HepG2 (cell line): ENCODE measurements around the gene SYNGR4. TPM values are rescaled to one million over a fixed set of nuclear protein-coding genes. Genes with fewer than 3 reads are reported as not detected.

Source experiments
- AKAP8 ChIP-seq: sonication (generic); formaldehyde crosslinking; IDR thresholded peaks from 2 replicates; pipeline ENCODE4 v1.5.1; 2020; ENCODE audit warnings: mild to moderate bottlenecking, missing genetic modification reagents
- ARNT ChIP-seq: fragments of 450-650 bp; IDR thresholded peaks from 2 replicates; pipeline ENCODE4 v1.6.1; 2017
- ARNT2 ChIP-seq: sonication (generic); formaldehyde crosslinking; IDR thresholded peaks from 2 replicates; pipeline ENCODE4 v1.8.0; 2022; ENCODE audit warnings: mild to moderate bottlenecking, low read depth, missing genetic modification reagents, moderate library complexity
- ATF1 ChIP-seq: IDR thresholded peaks from 2 replicates; pipeline ENCODE4 v1.6.1; 2016; ENCODE audit warnings: mild to moderate bottlenecking, control low read depth
- ATM ChIP-seq: fragments of 450-650 bp; IDR thresholded peaks from 2 replicates; pipeline ENCODE4 v1.7.1; 2017; ENCODE audit warnings: mild to moderate bottlenecking, borderline replicate concordance
- GABPA ChIP-seq, 2 experiments: IDR thresholded peaks; 2 replicates each; pipeline ENCODE4 v1.6.1; 2011 to 2016; ENCODE audit warnings: low read depth in 2 of 2, low read length in 1 of 2, missing biosample characterization in 1 of 2, missing genetic modification characterization in 1 of 2
- GABPB1 ChIP-seq: IDR thresholded peaks from 2 replicates; pipeline ENCODE4 v1.6.1; 2016; ENCODE audit warnings: mild to moderate bottlenecking, missing genetic modification reagents, moderate library complexity, missing compliant biosample characterization
- HNRNPH1 ChIP-seq: fragments of 200-400 bp; formaldehyde crosslinking; optimal IDR thresholded peaks from 2 replicates; pipeline ENCODE3; 2017; ENCODE audit warnings: mild to moderate bottlenecking, low read depth, low read length
- KDM6A ChIP-seq: IDR thresholded peaks from 2 replicates; pipeline ENCODE4 v1.6.1; 2016; ENCODE audit warnings: low read depth
- MTF1 ChIP-seq: sonication (generic); formaldehyde crosslinking; IDR thresholded peaks from 2 replicates; pipeline ENCODE4 v1.5.0; 2020; ENCODE audit warnings: missing genetic modification reagents
- PHF8 ChIP-seq: sonication (generic); formaldehyde crosslinking; IDR thresholded peaks from 2 replicates; pipeline ENCODE4 v1.5.0; 2020; ENCODE audit warnings: missing genetic modification reagents
- RNF2 ChIP-seq: fragments of 450-650 bp; conservative IDR thresholded peaks from 2 replicates; pipeline ENCODE4 v1.6.1; 2016; ENCODE audit warnings: low read depth
- SAP130 ChIP-seq: IDR thresholded peaks from 2 replicates; pipeline ENCODE4 v1.6.1; 2016; ENCODE audit warnings: low read depth
- STAG1 ChIP-seq: sonication (generic); formaldehyde crosslinking; IDR thresholded peaks from 2 replicates; pipeline ENCODE4 v1.4.0; 2020; ENCODE audit warnings: missing genetic modification reagents
- U2AF1 ChIP-seq: fragments of 200-400 bp; formaldehyde crosslinking; optimal IDR thresholded peaks from 2 replicates; pipeline ENCODE3; 2017; ENCODE audit warnings: mild to moderate bottlenecking, low read depth, low read length
- ZBTB7B ChIP-seq: sonication (generic); formaldehyde crosslinking; IDR thresholded peaks from 2 replicates; pipeline ENCODE4 v1.4.0; 2020; ENCODE audit warnings: missing genetic modification reagents
- ZNF180 ChIP-seq: sonication (generic); formaldehyde crosslinking; IDR thresholded peaks from 2 replicates; pipeline ENCODE4 v1.4.0; 2020; ENCODE audit warnings: low read depth, missing genetic modification reagents, borderline replicate concordance
- polyA plus RNA-seq, 8 experiments: library from polyadenylated mRNA; depleted of rRNA in 3 of 8; stranded (reverse) in 7 of 8; unstranded in 1 of 8; fragments of >200 nt; fragmentation: Illumina TruSeq in 4 of 8; extraction: Trizol in 4 of 8; gene quantifications; 2 replicates each; pipeline versions ENCODE4 v1.2.1 to v1.2.3, GENCODE V29; 2011 to 2016; ENCODE audit warnings: low read depth in 4 of 8, missing spikeins in 1 of 8, mixed read lengths in 1 of 8; ENCODE audit not compliant: insufficient read depth in 1 of 8
- total RNA-seq, 5 experiments: library from RNA; depleted of rRNA; stranded (reverse); fragments of >200 nt; fragmentation: Illumina TruSeq; extraction: Trizol; gene quantifications; 2 replicates each; pipeline ENCODE4 v1.2.3, GENCODE V29; 2016; ENCODE audit warnings: low read depth in 1 of 5
- TF ChIP-seq, protein P1 (sequence below): IDR thresholded peaks from 2 replicates; pipeline ENCODE4 v1.6.1; 2016; ENCODE audit warnings: low read depth
- TF ChIP-seq, protein P2 (sequence below): sonication (generic); formaldehyde crosslinking; IDR thresholded peaks from 2 replicates; pipeline ENCODE4 v1.4.0; 2020; ENCODE audit warnings: missing genetic modification reagents
- TF ChIP-seq, protein P3 (sequence below): sonication (generic); formaldehyde crosslinking; IDR thresholded peaks from 2 replicates; pipeline ENCODE4 v1.5.0; 2020; ENCODE audit warnings: missing genetic modification reagents
- TF ChIP-seq, protein P4 (sequence below): sonication (generic); formaldehyde crosslinking; IDR thresholded peaks from 2 replicates; pipeline ENCODE4 v1.5.0; 2020; ENCODE audit warnings: mild to moderate bottlenecking, low read depth, missing genetic modification reagents, borderline replicate concordance
- TF ChIP-seq, protein P5 (sequence below): sonication (generic); formaldehyde crosslinking; IDR thresholded peaks from 2 replicates; pipeline ENCODE4 v1.4.0; 2020; ENCODE audit warnings: missing genetic modification reagents

Gene SYNGR4
- total and polyA plus RNA-seq, 2 of the 13 experiments (the other 11 are each of a cell fraction or from before 2014, with no cell fraction given), result not detected

DNA sequence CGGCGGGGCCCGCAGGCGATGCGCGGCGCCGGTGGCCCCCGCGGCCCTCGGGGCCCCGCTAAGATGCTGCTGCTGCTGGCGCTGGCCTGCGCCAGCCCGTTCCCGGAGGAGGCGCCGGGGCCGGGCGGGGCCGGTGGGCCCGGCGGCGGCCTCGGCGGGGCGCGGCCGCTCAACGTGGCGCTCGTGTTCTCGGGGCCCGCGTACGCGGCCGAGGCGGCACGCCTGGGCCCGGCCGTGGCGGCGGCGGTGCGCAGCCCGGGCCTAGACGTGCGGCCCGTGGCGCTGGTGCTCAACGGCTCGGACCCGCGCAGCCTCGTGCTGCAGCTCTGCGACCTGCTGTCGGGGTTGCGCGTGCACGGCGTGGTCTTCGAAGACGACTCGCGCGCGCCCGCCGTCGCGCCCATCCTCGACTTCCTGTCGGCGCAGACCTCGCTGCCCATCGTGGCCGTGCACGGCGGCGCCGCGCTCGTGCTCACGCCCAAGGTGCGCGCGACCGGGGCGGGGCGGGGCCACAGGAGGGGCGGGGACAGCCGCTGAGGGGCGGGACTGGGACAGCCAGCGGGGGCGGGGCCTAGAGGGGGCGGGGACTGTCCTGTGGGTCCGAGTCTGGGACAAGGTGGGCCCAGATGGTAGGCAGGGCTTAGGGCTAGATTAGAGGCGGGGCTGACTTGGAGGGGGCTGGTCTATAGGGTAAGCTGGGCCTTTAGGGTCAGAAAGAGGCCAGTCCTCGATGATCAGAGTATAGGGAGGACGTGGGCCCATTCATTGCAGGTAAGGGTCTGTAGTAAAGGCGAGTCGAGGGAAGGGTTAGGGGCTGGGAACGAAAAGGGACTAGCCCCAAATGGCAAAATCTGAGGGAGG lies 34.4 kb downstream of the SYNGR4 start (continued):
- TF ChIP-seq HNRNPH1 (no peak), KDM6A (CRISPR knock-in tag) (no peak), GABPA (IDR thresholded peaks at IDR 0.05; ENCODE audit: low read depth, low read length) (peak; percentile 20; the same call in 1 of the 2 replicates), GABPA (CRISPR knock-in tag; IDR thresholded peaks at IDR 0.05; ENCODE audit: low read depth) (no peak), ATM (no peak), GABPB1 (CRISPR knock-in tag) (peak; percentile 78), ZBTB7B (CRISPR knock-in tag) (no peak), ARNT (no peak), SAP130 (CRISPR knock-in tag) (peak; percentile 48; the same call in 1 of the 2 replicates), U2AF1 (no peak), PHF8 (CRISPR knock-in tag) (0 out of 2 replicates have a peak, but pooled peaks have one; percentile 33), ARNT2 (CRISPR knock-in tag) (no peak), ZNF180 (CRISPR knock-in tag) (no peak), RNF2 (peak; percentile 50; the same call in 1 of the 2 replicates), ATF1 (CRISPR knock-in tag) (no peak), AKAP8 (CRISPR knock-in tag) (no peak), STAG1 (no peak), MTF1 (CRISPR knock-in tag) (no peak)
- TF ChIP-seq, protein P1, sequence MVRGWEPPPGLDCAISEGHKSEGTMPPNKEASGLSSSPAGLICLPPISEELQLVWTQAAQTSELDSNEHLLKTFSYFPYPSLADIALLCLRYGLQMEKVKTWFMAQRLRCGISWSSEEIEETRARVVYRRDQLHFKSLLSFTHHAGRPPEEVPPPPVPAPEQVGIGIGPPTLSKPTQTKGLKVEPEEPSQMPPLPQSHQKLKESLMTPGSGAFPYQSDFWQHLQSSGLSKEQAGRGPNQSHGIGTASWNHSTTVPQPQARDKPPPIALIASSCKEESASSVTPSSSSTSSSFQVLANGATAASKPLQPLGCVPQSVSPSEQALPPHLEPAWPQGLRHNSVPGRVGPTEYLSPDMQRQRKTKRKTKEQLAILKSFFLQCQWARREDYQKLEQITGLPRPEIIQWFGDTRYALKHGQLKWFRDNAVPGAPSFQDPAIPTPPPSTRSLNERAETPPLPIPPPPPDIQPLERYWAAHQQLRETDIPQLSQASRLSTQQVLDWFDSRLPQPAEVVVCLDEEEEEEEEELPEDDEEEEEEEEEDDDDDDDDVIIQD, result no peak
- TF ChIP-seq, protein P2, sequence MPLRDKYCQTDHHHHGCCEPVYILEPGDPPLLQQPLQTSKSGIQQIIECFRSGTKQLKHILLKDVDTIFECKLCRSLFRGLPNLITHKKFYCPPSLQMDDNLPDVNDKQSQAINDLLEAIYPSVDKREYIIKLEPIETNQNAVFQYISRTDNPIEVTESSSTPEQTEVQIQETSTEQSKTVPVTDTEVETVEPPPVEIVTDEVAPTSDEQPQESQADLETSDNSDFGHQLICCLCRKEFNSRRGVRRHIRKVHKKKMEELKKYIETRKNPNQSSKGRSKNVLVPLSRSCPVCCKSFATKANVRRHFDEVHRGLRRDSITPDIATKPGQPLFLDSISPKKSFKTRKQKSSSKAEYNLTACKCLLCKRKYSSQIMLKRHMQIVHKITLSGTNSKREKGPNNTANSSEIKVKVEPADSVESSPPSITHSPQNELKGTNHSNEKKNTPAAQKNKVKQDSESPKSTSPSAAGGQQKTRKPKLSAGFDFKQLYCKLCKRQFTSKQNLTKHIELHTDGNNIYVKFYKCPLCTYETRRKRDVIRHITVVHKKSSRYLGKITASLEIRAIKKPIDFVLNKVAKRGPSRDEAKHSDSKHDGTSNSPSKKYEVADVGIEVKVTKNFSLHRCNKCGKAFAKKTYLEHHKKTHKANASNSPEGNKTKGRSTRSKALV (CRISPR knock-in tag), result no peak
- TF ChIP-seq, protein P3, sequence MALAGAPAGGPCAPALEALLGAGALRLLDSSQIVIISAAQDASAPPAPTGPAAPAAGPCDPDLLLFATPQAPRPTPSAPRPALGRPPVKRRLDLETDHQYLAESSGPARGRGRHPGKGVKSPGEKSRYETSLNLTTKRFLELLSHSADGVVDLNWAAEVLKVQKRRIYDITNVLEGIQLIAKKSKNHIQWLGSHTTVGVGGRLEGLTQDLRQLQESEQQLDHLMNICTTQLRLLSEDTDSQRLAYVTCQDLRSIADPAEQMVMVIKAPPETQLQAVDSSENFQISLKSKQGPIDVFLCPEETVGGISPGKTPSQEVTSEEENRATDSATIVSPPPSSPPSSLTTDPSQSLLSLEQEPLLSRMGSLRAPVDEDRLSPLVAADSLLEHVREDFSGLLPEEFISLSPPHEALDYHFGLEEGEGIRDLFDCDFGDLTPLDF (CRISPR knock-in tag), result no peak
- TF ChIP-seq, protein P4, sequence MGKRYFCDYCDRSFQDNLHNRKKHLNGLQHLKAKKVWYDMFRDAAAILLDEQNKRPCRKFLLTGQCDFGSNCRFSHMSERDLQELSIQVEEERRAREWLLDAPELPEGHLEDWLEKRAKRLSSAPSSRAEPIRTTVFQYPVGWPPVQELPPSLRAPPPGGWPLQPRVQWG (CRISPR knock-in tag), result no peak
- TF ChIP-seq, protein P5, sequence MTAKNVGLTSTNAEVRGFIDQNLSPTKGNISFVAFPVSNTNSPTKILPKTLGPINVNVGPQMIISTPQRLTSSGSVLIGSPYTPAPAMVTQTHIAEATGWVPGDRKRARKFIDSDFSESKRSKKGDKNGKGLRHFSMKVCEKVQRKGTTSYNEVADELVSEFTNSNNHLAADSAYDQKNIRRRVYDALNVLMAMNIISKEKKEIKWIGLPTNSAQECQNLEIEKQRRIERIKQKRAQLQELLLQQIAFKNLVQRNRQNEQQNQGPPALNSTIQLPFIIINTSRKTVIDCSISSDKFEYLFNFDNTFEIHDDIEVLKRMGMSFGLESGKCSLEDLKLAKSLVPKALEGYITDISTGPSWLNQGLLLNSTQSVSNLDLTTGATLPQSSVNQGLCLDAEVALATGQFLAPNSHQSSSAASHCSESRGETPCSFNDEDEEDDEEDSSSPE (CRISPR knock-in tag), result peak; percentile 42; the same call in 1 of the 2 replicates
